C4-2B (cell line): ENCODE measurements around the gene TLCD1.

ENCODE experiments used
- CTCF ChIP-seq: fragments of 450-650 bp; conservative IDR thresholded peaks from 2 replicates; pipeline ENCODE4 v1.5.1; 2017; ENCODE audit warnings: mild to moderate bottlenecking
- ZFX ChIP-seq: fragments of 450-650 bp; IDR thresholded peaks from 2 replicates; pipeline ENCODE4 v1.6.1; 2017

DNA sequence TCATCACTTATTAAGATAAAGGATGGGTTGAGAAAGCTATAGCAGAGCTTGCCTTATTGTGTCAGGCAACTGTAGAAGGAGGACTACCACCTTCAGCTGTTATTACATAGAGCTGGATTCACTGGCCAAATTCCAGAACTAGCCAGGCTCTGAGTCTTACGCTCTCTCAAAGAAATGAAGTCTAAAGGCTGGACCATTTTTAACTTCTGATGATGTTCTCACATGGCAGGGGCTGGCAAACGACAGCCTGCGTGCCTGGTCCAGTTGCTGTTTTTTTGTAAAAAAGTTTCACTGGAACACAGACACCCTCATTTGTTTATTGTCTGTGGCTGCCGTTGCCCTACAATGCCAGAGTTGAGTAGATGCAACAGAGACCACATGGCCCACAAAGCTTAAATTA, 39.0 kb upstream of the TLCD1 start:
- TF ChIP-seq CTCF (no peak), ZFX (no peak)
